ENCODE data around the gene NPIPB5.
"Not testable (repeated sequence)": the region's sequence is repeated elsewhere in the genome, so short reads cannot be mapped to it uniquely, and the experiment has no call there.

NPIPB5 gene

GRCh38 chr16:22510591-22510990 lies at the start of gene NPIPB5:
Gene NPIPB5, plus strand, starts transcription at chr16:22510891. Its CDS starts 2,911 bp downstream, at chr16:22513802.
- H3K4me1 ChIP-seq (ENCODE audit: insufficient read depth, low read length); H3K36me3 ChIP-seq (ENCODE audit: insufficient read depth, low read length); H3K9ac ChIP-seq (ENCODE audit: low read length); H3K27me3 ChIP-seq (ENCODE audit: control insufficient read depth in 1 of 2, insufficient read depth in 2 of 2, low read length in 2 of 2); H3K4me3 ChIP-seq (ENCODE audit: low read depth in 1 of 2, low read length in 2 of 2); H3K9me3 ChIP-seq (ENCODE audit: low read length); H3K27ac ChIP-seq (ENCODE audit: low read depth, low read length): not testable (repeated sequence)

- not testable (repeated sequence) for H3K4me3 ChIP-seq (ENCODE audit: low read depth in 1 of 2, low read length in 2 of 2); H3K4me1 ChIP-seq (ENCODE audit: insufficient read depth, low read length); H3K9ac ChIP-seq (ENCODE audit: low read length); H3K9me3 ChIP-seq (ENCODE audit: low read length); H3K27ac ChIP-seq (ENCODE audit: low read depth, low read length); H3K36me3 ChIP-seq (ENCODE audit: insufficient read depth, low read length); H3K27me3 ChIP-seq (ENCODE audit: control insufficient read depth in 1 of 2, insufficient read depth in 2 of 2, low read length in 2 of 2)
Observed at GRCh38 chr16:22468846-22469245, 41.8 kb upstream of the NPIPB5 start.

- H3K36me3 ChIP-seq (ENCODE audit: insufficient read depth, low read length); H3K27ac ChIP-seq (ENCODE audit: low read depth, low read length); H3K4me1 ChIP-seq (ENCODE audit: insufficient read depth, low read length); H3K9me3 ChIP-seq (ENCODE audit: low read length); H3K27me3 ChIP-seq (ENCODE audit: control insufficient read depth in 1 of 2, insufficient read depth in 2 of 2, low read length in 2 of 2); H3K4me3 ChIP-seq (ENCODE audit: low read depth in 1 of 2, low read length in 2 of 2); H3K9ac ChIP-seq (ENCODE audit: low read length): not testable (repeated sequence)
Observed at GRCh38 chr16:22537996-22538395, 27.3 kb downstream of the NPIPB5 start.

GRCh38 chr16:22544809-22545208 lies 34.1 kb downstream of the NPIPB5 start:
- not testable (repeated sequence) for H3K27ac ChIP-seq (ENCODE audit: low read depth, low read length); H3K9me3 ChIP-seq (ENCODE audit: low read length); H3K9ac ChIP-seq (ENCODE audit: low read length)

GRCh38 chr16:22546630-22547029 lies 35.9 kb downstream of the NPIPB5 start:
- not testable (repeated sequence) for H3K27ac ChIP-seq (ENCODE audit: low read depth, low read length); H3K27me3 ChIP-seq (ENCODE audit: control insufficient read depth in 1 of 2, insufficient read depth in 2 of 2, low read length in 2 of 2); H3K36me3 ChIP-seq (ENCODE audit: insufficient read depth, low read length); H3K4me1 ChIP-seq (ENCODE audit: insufficient read depth, low read length); H3K9ac ChIP-seq (ENCODE audit: low read length); H3K9me3 ChIP-seq (ENCODE audit: low read length); H3K4me3 ChIP-seq (ENCODE audit: low read depth in 1 of 2, low read length in 2 of 2)

More at GRCh38 chr16:22544809-22545208, 34.1 kb downstream of the NPIPB5 start:
- H3K27me3 ChIP-seq (ENCODE audit: control insufficient read depth in 1 of 2, insufficient read depth in 2 of 2, low read length in 2 of 2); H3K36me3 ChIP-seq (ENCODE audit: insufficient read depth, low read length); H3K4me3 ChIP-seq (ENCODE audit: low read depth in 1 of 2, low read length in 2 of 2); H3K4me1 ChIP-seq (ENCODE audit: insufficient read depth, low read length): not testable (repeated sequence)

- H3K4me1 ChIP-seq (ENCODE audit: insufficient read depth, low read length); H3K9me3 ChIP-seq (ENCODE audit: low read length); H3K27me3 ChIP-seq (ENCODE audit: control insufficient read depth in 1 of 2, insufficient read depth in 2 of 2, low read length in 2 of 2); H3K4me3 ChIP-seq (ENCODE audit: low read depth in 1 of 2, low read length in 2 of 2); H3K9ac ChIP-seq (ENCODE audit: low read length); H3K27ac ChIP-seq (ENCODE audit: low read depth, low read length); H3K36me3 ChIP-seq (ENCODE audit: insufficient read depth, low read length): not testable (repeated sequence)
Observed at GRCh38 chr16:22547170-22547765, 36.6 kb downstream of the NPIPB5 start.

- not testable (repeated sequence) for H3K4me1 ChIP-seq (ENCODE audit: insufficient read depth, low read length); H3K4me3 ChIP-seq (ENCODE audit: low read depth in 1 of 2, low read length in 2 of 2); H3K27me3 ChIP-seq (ENCODE audit: control insufficient read depth in 1 of 2, insufficient read depth in 2 of 2, low read length in 2 of 2)
Observed at GRCh38 chr16:22549853-22550252, 39.2 kb downstream of the NPIPB5 start.

GRCh38 chr16:22551143-22551542 lies 40.5 kb downstream of the NPIPB5 start:
- not testable (repeated sequence) for H3K36me3 ChIP-seq (ENCODE audit: insufficient read depth, low read length); H3K4me1 ChIP-seq (ENCODE audit: insufficient read depth, low read length); H3K4me3 ChIP-seq (ENCODE audit: low read depth in 1 of 2, low read length in 2 of 2); H3K27me3 ChIP-seq (ENCODE audit: control insufficient read depth in 1 of 2, insufficient read depth in 2 of 2, low read length in 2 of 2); H3K9ac ChIP-seq (ENCODE audit: low read length); H3K9me3 ChIP-seq (ENCODE audit: low read length); H3K27ac ChIP-seq (ENCODE audit: low read depth, low read length)

More at GRCh38 chr16:22549853-22550252, 39.2 kb downstream of the NPIPB5 start:
- not testable (repeated sequence) for H3K9ac ChIP-seq (ENCODE audit: low read length); H3K9me3 ChIP-seq (ENCODE audit: low read length); H3K36me3 ChIP-seq (ENCODE audit: insufficient read depth, low read length); H3K27ac ChIP-seq (ENCODE audit: low read depth, low read length)

- H3K4me1 ChIP-seq (ENCODE audit: insufficient read depth, low read length); H3K9me3 ChIP-seq (ENCODE audit: low read length); H3K4me3 ChIP-seq (ENCODE audit: low read depth in 1 of 2, low read length in 2 of 2); H3K27me3 ChIP-seq (ENCODE audit: control insufficient read depth in 1 of 2, insufficient read depth in 2 of 2, low read length in 2 of 2); H3K27ac ChIP-seq (ENCODE audit: low read depth, low read length); H3K9ac ChIP-seq (ENCODE audit: low read length); H3K36me3 ChIP-seq (ENCODE audit: insufficient read depth, low read length): not testable (repeated sequence)
Observed at GRCh38 chr16:22551651-22552050, 41.0 kb downstream of the NPIPB5 start.

- not testable (repeated sequence) for H3K4me1 ChIP-seq (ENCODE audit: insufficient read depth, low read length); H3K4me3 ChIP-seq (ENCODE audit: low read depth in 1 of 2, low read length in 2 of 2); H3K9ac ChIP-seq (ENCODE audit: low read length); H3K27me3 ChIP-seq (ENCODE audit: control insufficient read depth in 1 of 2, insufficient read depth in 2 of 2, low read length in 2 of 2); H3K27ac ChIP-seq (ENCODE audit: low read depth, low read length); H3K9me3 ChIP-seq (ENCODE audit: low read length); H3K36me3 ChIP-seq (ENCODE audit: insufficient read depth, low read length)
Observed at GRCh38 chr16:22556759-22557158, 46.1 kb downstream of the NPIPB5 start.
